Measurements from ENCODE around the gene CMTM2.

- no peak for TF ChIP-seq CTCF (IDR thresholded peaks at IDR 0.05; ENCODE audit: insufficient read depth, low read length, poor library complexity, severe bottlenecking)
- no peak for TF ChIP-seq EZH2phosphoT487 (conservative IDR thresholded peaks at IDR 0.05; ENCODE audit: low read length)
Observed at GRCh38 chr16:66592814-66593213, 13.6 kb downstream of the CMTM2 start.
